GM20000 (cell line): ENCODE results near the gene STX17.

Experiments used
- DNase-seq: peaks from one replicate; pipeline ENCODE4 v3.0.0; 2012; ENCODE audit warnings: low spot score
- CTCF ChIP-seq: IDR thresholded peaks from 2 replicates; pipeline ENCODE4 v1.5.1; 2012; ENCODE audit warnings: mild to moderate bottlenecking, control low read depth; ENCODE audit errors: extremely low read depth, missing control alignments

The STX17 gene

GRCh38 chr9:99903393-99903792, 3.1 kb upstream of the STX17 start:
- DNase-seq: no peak
- TF ChIP-seq CTCF: no peak

GRCh38 chr9:99905833-99906402, 536 bp upstream of the STX17 start:
- TF ChIP-seq CTCF: no peak
- DNase-seq: no peak

- no peak for TF ChIP-seq CTCF
- DNase-seq: no peak
Observed at GRCh38 chr9:99907208-99907532, 716 bp downstream of the STX17 start.

GRCh38 chr9:99911600-99911999, 5.1 kb downstream of the STX17 start:
- no peak for TF ChIP-seq CTCF
- DNase-seq: no peak

GRCh38 chr9:99916650-99917049, 10.2 kb downstream of the STX17 start:
- TF ChIP-seq CTCF: no peak
- DNase-seq: no peak

GRCh38 chr9:99918134-99918533, 11.7 kb downstream of the STX17 start:
- TF ChIP-seq CTCF: no peak
- no peak for DNase-seq

- TF ChIP-seq CTCF: no peak
- DNase-seq: no peak
Observed at GRCh38 chr9:99919930-99920329, 13.5 kb downstream of the STX17 start.
